HG02798 (cell line): Measurements from ENCODE around the gene DLX5.
"Not testable (repeated sequence)": the region's sequence is repeated elsewhere in the genome, so short reads cannot be mapped to it uniquely, and the experiment has no call there.

Experiments used
- ATAC-seq: cut with Tn5 transposase; IDR thresholded peaks from one replicate; pipeline ENCODE4 v1.9.1; 2021; ENCODE audit warnings: mild to moderate bottlenecking; ENCODE audit not compliant: unreplicated experiment, poor library complexity

DLX5 gene

DNA sequence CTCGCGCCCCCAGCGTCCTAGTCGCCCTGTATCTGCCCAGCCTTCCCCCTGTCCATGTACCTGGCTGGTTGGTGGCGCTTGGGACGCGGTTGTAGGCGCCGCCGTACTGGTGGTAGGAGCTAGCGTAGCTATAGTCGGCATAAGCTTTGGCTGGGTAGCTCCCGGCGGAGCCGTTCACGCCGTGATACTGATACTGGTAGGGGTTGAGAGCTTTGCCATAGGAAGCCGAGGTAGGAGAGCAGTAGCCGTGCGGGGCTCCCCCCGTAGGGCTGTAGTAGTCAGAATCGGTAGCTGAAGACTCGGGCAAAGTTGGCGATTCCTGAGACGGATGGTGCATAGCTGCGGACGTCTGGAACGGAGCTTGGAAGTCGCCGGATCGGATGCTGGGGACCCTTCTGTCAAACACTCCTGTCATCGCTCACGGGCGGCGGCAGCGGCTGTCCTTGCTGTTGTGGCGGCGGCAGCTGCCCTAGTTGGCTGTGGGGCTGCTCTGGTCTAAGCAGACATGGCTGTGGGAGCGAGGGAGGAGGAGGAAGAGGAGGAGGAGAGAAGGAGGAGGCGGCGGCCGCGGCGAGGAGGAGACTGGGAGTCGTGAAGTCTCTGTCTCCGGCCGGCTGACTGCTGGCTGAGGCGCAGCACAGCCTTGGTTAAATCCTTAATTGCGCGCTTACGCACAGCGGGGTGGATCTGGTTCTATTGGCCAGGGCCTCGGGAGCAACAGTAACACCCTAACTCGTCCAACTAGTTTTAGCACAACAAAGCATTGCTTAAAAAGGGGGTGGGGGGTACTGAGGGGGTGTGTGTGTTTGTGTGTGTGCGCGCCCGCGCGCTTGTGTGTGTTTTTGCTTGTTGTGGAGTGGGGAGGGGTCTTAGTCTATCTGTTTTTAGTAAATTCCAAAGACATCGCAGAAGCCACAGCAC lies at the start of gene DLX5:
Gene DLX5 (minus strand): TSS at position 623 of the 921 bp plus-strand sequence. CDS start 208 bp downstream, at position 415.
- ATAC-seq: no peak

DNA sequence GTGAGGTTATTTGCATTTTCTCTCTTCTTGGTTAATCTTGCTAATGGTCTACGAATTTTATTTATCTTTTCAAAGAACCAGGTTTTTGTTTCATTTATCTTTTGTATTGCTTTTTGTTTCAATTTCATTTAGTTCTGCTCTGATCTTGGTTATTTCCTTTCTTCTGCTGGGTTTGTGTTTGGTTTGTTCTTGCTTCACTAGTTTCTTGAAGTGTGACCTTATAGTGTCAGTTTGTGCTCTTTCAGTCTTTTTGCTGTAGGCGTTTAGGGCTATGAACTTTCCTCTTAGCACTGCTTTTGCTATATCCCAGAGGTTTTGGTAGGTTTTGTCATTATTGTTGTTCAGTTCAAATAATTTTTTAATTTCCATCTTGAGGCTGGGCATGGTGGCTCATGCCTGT lies 47.4 kb upstream of the DLX5 start:
- ATAC-seq: not testable (repeated sequence)

DNA sequence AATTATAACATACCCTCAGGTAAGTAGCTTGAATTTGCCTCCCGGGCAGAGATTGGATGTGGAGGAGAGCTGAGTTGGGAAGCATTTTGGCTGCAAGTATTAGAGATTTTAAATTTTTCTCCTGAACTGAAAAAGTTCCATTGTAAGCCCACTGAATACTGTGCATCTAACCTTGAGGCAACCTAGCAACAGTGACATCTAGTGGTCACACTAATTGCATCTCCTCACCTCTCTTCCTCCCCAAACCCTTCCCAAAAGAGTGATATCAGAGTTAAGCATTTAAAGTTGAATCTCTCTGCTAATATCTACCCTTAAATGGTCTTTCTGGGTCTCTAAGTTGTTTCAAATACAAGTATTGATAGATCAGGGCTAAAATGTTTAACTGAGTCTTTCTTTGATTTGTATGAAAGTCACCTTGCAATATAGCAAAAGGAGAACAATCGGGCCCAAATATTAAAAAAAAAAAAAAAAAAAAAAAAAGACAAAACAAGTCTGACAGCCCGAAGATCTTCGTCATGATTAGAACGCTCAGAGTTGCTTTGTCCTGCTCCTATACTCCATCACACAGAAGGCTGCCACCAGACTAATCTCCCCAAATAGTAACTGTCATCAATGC lies 40.4 kb upstream of the DLX5 start:
- peak; percentile 87 for ATAC-seq

DNA sequence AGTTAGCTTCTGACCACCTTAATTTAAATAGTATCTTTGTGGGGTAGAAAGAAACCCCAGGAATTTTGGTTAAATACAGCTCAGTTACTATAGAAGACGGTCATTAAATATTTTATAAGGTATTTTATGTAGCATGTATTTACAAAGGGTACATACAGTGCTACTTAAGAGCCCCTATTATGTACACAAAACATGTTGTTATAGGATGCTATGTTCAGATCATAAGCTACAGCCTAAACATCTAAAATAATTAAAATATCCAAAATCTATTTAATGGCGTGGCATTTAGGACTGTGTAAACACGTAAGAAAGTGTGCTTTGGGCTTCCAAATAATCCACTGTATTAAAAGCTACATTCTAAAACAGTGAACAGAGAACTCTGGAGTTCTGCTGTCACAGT lies 39.4 kb upstream of the DLX5 start:
- ATAC-seq: no peak

GRCh38 chr7:97043281-97043680 lies 18.6 kb upstream of the DLX5 start:
- no peak for ATAC-seq

DNA sequence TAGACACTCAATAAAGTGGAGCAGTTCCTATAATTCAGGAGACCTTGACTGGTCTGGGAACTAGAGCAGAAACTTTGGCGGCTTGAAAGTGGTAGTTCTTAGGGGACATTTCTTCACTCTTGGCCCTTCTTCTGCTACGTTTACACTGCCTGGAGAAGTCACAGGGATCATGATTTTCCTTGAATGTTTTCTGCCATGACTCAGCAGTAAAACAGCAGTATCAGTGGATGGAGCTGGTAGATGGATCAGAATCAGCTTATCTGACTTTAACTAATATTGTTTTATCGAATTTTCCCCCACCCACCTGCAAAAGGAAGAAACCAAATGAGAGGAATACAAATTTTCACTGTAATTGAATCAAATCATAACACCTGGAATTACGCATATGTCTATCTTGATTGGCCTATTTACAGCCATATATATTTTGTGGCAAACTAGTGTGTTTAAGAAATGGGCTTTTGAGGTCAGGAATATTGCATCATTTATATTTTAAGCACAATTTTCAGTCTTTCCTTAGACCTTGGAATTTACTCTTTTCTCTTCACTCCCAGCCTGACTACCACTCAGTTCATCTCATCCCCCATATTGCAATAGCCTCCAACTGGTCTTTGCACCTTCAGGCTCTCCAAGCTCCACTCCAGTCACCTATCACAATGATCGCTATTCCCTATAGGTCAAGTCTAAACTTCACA lies 14.9 kb upstream of the DLX5 start:
- ATAC-seq: no peak

GRCh38 chr7:97034213-97034852 lies 9.7 kb upstream of the DLX5 start:
- not testable (repeated sequence) for ATAC-seq

DNA sequence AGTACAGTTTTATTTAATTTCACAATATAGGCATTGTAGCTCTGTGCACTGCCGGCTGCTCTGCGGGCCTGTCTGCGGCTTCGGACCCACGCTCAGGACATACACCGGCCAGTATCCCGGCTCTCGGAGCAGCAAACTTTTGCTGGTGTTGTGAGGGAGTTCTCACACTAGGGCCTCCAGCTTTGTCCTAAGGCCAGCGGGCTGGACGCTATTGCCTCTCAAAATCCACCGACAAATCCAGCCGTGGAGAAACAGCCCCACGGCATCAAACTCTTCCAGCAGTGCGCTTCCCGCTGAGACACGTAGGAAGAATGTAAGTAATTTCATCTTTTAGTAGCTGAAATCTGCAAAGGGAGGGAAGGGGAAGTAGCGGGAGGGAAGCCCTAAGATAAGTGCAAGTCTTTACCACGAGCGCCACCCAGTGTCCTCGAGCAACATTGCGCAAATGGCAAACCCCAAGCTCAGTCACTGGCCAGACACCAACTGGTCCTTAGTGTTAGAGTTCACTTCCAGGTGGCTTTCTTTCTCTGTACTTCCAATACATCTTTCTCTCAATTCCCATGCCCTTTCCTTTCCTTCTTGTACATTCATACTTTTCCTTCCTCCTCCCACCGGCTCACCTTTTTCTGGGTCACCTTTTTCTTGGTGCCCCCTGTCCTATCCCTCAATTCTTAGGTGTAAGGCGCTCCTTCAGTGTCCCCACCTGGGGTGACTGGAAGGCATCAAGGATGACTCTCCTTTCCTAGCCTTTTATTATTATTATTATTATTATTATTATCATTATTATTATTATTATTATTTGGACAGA lies 3.0 kb upstream of the DLX5 start:
- peak; percentile 93 for ATAC-seq

GRCh38 chr7:97026715-97027426 lies 2.2 kb upstream of the DLX5 start:
- no peak for ATAC-seq

DNA sequence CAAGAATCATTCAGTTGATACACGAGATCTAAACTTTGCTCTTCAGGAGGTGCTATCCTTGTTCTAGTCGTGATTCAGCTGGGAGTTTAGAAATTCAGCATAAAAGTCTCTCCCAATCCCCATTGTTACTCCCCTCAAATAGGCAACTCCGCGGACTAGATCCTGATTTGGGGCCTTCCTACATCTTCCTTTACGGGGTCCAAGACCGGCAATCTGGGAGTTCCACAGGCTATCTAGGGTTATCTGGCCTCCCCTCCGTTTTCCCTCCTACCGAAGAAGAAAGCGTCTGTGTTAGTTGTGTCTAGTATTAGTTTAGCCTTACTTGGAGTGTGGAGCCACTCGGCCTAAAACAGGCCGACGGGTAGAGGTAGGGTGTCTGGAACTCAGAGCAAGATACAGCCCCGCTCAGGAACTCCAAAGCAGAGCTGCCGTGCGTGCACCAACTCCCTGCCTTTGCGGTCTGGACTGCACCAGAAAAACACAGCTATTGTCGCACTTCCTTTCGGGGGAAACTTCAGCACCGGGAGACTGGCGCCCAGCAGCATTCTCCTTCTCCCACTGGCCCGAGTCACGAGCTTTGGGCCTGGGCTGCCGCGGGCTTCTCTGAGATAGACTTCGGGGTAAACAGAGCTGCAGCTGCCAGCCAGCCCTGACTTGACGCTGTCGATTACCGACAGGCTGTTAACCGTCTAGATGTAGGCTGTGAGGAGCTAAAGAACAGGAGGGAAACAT lies 1.5 kb upstream of the DLX5 start:
- no peak for ATAC-seq

- ATAC-seq: no peak
Measured at GRCh38 chr7:97025130-97025499, 484 bp upstream of the DLX5 start.

DNA sequence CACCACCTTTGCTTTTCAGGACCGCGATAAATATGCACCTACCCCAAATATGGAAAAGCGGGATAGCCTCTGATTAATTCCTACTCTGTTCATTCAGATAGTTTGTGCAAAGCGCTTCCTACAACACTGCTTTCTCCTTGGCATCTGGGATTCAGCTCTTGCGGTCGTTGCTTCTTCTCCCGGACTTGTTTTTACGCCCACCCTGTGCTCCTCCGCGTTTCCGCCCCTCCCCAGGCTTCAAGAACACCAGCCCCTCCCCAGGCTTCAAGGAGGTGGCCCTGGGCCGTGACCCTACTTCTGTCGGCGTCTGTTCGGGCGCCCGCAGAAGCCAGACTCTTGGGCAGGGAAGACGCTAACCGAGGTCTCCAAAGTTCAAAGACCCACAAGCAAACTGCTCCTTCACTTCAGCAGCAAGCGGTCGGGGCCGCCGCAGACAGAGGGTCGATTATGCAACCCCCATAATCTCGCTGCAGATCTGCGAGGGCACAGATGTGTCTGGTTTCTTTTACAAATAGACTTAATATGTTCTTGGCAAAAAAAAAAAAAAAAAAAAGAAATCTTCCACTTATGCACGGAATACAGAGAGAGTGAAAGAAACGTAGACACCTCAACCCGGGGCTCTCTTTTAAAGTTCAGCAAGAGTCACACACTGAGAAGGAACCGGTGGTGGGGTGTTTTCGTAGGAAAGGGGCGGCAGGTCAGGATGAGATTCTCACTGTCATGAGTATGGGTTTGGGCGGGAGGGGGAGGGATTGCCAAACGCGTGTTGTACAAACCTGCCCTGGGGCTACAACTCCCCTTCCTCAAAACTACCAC lies 1.9 kb downstream of the DLX5 start:
- no peak for ATAC-seq

DNA sequence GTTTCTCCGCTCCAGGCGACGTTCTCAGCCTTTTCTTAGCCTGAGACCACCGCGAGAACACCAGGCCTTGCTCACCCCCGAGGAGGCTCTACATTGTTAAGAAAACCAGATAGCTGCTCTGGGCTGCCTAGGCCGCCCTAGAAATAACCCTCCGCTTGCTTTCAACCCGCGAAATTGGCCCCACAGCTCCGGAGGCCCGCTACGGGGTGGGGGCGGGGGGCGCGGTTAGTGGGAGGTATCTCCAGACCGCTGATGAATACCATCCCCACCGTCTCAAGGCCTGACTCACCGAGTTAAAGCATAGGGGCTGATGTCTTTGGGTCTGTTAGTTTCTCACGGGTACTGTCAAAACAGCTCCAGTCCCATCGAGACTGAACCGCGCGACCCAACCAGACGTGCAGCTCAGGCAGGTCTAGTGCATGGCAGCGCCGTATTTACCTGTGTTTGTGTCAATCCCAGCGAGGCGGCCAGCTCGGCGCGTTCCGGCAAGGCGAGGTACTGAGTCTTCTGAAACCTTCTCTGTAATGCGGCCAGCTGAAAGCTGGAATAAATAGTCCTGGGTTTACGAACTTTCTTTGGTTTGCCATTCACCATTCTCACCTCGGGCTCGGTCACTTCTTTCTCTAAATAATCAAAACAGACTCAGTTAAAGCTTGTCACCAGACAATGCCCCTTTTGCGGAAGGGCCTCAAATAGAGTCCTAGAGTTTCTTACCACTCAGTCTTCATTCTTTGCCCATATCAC lies 2.7 kb downstream of the DLX5 start:
- no peak for ATAC-seq

- no peak for ATAC-seq
Measured at GRCh38 chr7:97020996-97021746, 3.5 kb downstream of the DLX5 start.

- ATAC-seq: no peak
Measured at GRCh38 chr7:97020601-97020995, 4.0 kb downstream of the DLX5 start.

GRCh38 chr7:97019710-97020225 lies 4.9 kb downstream of the DLX5 start:
- no peak for ATAC-seq
